Stimulated activated CD8-positive, alpha-beta memory T cell treated with anti-CD3 and anti-CD28 coated beads, Interleukin-4, amount 100 ng/mL, for 48 hours (primary cell): ENCODE data around the gene SETD6.
"Not testable (repeated sequence)": the region's sequence is repeated elsewhere in the genome, so short reads cannot be mapped to it uniquely, and the experiment has no call there.

Experiments
- DNase-seq: peaks from one replicate; pipeline ENCODE4 v3.0.0-alpha.2; 2020

Gene SETD6, protein sequence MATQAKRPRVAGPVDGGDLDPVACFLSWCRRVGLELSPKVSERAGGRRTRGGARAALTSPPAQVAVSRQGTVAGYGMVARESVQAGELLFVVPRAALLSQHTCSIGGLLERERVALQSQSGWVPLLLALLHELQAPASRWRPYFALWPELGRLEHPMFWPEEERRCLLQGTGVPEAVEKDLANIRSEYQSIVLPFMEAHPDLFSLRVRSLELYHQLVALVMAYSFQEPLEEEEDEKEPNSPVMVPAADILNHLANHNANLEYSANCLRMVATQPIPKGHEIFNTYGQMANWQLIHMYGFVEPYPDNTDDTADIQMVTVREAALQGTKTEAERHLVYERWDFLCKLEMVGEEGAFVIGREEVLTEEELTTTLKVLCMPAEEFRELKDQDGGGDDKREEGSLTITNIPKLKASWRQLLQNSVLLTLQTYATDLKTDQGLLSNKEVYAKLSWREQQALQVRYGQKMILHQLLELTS

DNA sequence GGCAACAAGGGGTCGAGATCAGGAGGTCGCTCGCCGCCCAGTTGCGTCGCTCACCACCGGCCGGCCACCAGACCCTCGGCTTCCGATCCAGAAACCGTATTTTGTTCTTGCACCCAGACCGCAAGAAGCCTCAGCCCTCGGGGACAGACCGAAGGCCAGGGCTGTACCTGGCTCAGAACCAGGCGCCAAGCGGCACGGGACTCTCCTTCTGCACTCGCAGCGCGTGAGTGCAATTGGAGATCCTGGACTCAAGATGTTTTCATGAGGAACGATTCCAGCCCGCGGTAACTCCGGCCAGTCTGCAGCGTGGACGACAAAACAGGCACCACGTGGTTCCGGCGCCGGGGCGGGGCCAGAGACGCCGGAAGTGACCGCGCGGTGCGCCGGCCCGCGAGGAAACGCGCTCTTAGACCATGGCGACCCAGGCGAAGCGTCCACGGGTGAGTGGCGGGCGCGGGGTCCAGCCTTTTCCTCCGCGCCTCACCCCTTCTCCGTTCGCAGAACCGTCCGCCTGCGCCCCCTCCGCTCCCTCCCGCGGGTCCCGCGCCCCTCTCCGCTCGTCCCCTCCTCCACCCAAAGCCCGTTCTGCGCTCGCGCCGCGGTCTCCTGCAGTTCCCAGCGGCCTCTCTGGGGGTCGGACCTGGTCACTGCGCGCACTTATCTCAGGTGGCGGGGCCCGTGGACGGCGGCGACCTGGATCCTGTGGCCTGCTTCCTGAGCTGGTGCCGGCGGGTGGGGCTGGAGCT is at the start of gene SETD6:
SETD6 (plus strand) TSS at position 393 of the 746 bp plus-strand sequence; CDS start at position 414, 21 bp downstream.
- peak; percentile 88 for DNase-seq

DNA sequence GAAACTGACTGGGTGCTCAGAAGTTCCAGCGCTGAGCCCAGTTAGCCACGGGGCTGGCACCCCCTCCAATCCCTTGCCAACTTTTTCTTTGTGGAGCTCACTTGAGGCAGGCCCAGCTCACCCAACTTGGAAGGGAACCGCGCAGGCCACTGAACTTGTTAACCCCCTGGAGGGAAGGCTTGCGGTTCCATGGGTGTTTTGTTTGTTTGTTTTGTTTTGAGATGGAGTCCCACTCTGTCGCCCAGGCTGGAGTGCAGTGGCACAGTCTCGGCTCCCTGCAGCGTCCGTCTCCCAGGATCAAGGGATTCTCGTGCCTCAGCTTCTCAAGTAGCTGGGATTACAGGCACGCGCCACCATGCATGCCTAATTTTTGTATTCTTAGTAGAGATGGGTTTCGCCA is 49.5 kb upstream of the SETD6 start:
- no peak for DNase-seq

DNA sequence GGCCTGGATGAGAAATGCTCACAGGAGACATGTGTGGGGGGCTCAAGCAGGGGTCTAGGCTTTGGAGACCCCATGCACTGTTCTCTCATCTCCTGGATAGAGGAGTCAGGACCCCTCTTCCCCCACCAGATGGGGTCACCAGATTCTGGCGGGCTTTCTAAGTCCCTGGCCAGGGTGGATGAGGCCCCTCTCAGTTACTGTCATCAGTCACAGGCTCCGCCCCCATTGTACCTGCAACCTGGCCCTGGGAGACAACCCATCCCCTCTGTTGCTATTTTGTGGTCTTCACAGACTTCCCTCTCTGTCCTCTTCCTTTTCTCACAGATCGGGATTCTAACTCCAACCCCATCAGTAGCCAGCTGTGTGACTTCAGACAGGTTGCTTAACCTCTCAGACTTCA is 48.9 kb upstream of the SETD6 start:
- no peak for DNase-seq

DNA sequence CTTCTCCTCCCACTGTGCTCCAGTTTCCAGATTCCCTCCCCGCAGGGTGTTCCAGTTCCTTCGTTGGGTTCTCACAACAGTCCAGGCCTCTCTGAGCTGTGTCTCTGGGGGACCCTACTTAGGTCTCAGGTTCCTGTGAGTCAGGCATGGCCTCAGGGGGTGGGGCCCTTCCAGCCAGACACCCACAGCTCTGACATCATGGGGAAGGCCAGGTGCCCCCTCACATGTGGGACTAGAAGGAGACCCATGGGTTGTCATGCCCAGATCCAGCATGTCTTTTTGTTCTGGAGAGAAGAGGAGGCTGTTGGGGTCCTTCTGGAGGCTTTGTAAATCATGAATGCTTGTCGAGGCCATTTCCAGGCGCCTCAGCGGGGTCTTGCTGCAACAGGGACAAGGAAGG is 47.4 kb upstream of the SETD6 start:
- DNase-seq = no peak

DNA sequence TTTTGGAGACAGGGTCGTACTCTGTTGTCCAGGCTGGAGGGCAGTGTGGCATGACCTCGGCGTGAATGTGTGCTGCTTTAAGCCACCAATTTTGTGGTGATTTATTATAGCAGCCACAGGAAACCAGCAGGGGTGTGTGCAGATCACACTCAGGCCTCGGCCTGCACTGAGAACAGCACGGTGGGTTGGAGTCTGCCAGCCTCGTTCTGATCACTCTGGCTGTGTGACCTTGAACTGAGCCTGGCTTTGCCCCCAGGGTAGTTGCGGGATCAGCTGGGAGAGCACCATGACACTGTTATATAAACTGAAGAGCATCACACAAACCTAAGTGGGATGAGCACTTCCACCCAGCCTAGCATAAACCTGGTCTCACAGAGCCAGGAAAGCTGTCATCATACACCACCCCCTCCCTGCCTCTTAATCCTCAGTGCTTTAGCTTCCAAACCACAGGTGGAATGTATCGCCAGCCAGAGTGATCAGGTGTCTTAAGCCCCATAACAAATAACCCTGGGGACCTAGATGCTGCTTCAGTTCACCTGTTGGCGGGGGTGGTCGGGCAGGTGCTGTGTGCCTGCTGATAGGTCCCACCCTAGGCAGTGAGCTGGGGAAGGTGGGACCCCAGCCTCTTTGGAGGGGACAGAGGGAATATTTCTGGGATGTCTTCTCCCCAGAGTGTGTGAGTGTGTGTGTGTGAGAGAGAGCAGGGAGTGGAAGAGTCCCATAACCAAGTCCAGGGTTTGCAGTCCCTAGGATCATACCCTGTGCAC is 43.9 kb upstream of the SETD6 start:
- no peak for DNase-seq

DNA sequence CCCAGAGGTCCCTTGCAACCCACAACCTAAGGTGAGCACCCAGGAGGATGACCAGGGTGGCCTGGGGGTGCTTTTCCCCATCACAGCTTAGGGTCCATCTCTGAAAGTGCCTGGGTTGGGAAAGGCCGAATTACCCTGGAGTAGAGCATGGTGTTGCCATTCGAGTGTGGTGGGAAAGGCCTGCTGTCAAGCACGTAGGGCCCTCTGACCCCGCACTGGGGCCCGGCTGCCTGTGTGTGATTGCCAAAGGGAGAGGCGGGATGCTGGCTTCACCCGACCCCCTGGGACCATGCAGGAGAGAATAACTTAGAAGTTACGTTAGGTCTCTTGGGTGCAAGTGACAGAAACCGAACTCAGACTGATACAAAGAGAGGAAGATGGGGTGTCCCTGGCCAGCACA is 43.1 kb upstream of the SETD6 start:
- no peak for DNase-seq

DNA sequence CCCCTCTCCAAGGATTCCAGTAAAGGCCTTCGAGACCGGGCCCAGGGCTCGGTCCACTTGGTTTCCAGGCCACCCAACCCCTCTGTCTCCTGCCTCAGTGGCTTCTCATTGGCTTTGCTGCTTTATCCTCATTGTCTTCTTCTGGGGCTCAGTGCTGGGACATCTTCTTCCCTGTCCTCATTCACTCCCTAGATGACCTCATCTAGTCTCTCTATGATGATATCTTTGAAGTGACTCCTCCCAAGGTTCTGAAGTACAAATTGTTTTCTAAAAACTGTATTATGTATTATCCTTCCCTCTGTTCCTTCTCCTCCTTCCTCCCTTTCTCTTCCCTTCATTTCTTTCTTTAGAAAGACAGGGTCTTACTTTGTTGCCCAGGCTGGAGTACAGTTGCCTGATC is 42.5 kb upstream of the SETD6 start:
- DNase-seq = no peak

DNA sequence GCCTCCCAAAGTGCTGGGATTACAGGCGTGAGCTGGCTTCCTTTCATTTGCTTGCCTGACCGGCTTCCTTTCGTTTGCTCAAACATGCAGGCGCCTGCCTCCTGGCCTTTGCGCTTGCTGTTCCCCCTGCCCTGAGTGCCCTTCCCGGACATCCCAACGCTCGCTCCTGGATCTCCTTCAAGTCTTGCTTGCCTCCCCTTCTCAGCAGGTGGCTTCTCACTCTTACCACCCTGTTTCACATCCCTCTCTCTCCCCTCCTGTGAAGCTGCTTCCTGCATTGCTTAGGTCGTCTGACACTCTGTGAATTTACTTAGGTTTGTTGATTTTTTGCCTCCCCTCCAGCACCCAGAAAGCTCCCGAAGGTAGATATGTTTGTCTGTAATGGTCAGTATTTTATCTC is 41.0 kb upstream of the SETD6 start:
- DNase-seq = no peak

DNA sequence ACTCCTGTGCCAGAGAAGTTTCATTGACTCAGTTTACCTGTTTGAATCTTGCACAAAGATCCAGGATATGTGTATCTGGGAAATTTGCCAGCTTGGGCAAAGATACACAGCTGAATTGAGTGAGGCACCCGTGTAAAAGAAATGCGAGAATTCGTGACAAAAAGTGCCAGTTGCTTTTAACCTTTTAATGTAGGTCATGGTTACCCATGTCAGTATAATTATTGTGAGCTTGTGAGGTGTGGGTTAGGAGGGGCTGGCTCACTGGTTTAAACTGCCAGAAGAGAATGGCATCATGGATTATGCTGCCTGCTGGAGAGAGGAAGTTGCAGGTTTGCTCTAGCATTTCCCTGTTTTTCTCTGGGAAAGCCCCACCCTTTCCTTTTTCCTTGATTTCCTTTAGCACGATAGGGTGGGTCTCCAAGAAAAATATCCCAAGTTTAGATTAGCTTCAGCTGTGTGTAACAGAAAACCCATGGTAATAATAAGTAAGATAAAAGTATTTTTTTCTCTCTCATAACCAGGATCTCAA is 40.2 kb upstream of the SETD6 start:
- no peak for DNase-seq

DNA sequence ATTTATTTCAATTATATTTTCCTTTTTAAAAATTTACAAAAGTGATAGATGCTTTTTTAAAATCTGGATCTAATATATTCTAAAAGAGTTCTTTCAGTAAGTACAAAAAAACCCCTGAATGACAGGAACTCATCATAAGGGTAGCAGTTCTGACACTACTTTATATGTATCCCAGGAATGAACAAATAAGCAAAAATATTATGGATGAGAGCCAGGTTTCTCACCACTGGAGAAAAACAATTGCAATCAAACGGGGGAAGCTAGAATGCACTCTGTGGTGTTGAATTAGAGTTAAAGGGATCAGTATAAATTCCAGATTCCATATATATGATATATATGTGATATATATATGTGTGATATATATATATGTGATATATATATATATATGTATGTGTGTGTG is 38.5 kb upstream of the SETD6 start:
- no peak for DNase-seq

DNA sequence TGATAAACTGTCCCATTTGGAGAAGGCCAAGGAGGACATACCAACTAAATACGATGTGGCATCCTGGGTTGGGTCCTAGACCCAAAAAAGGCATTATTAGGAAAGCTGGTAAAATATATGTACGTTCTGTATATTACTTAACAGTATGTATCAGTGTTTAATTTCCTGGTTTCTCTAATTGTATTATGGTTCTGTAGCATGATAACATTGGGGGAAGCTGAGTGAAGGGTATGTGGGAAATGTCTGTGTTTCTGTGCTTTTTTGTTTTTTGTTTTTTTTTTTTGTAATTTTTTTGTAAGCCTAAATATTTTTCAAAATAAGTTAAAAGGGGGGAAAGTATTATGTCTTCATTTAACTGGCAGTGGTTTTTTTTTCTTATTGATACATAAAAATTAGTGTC is 36.9 kb upstream of the SETD6 start:
- no peak for DNase-seq

DNA sequence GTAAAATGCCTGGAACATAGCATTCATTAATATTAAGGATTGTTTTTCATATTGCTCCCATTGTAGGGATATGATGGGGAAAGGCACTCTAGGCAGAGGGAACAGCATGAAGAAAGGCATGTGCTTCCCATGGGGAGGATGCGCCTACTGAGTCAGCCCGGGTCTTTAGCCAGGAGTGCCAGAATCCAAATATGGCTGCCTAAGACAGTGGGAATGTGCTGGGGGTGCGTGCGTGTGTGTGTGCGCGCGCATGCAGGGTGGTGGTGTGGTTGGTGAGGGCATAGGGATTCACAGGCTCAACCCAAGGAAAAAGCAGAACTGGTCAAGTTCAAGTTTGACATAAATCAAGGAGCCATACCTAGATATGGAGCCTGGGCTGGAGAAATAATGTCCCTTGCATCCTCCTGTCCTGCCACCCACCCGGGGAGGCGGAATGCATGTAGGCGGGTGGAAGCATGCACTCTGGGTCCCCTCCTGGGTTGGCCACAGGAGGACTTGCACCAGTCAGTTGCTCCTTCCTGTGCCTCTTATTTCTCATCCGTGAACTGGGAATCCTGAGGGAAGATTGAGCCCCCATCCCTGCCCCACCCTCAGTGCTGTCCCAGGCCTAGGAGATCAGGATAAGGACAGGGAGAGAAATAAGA is 34.0 kb upstream of the SETD6 start:
- no peak for DNase-seq

DNA sequence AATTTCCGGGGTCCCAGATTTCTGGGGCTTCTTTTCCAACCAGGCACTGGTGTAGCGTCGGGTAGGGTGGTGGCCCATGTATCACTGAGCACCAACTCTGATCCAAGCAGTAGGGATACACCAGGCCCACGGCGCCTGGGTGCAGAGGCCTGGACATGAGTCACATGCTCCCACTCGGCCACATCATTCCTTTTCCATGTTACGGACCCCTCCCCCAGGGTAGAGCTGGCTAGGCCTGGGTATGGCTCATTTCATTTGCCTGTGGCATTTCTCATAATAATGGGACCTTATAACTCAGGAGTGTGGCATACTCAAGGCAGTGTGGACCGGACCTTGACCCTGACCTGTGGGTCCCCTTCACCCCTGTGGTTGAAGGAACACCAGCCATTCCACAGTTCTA is 33.4 kb upstream of the SETD6 start:
- no peak for DNase-seq

DNA sequence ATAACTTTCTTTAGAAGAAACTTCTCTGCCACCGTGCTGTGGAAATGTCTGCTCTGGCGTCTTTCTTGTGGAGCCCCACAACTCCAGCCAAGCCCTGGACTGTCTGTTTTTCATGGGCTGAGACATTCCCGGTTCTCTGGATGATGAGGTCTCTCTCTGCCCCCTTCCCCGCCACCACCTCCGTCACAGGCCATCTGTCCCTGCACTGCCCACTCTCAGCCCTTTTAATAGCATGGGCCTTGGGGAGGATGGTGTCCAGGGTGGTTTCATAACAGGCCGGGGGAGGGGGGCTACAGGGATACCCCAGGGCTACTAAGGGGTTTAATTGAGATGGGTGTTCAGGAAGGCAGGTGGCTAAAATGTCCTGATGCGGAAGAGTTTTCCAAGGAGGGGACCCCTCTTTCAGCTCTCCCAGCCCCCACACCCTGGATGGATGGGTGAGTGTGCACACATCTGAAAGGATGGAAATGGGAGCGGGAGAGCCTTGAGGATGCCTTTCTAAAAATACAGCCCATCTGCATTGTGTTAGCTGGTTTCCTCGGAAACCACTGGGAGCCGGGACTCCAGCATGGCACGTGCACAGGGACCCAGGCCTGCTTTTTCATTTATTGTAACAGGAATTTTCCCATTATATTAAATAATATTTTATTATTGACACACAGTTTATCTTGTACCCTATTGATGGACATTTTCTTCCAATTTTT is 30.0 kb upstream of the SETD6 start:
- DNase-seq = no peak

DNA sequence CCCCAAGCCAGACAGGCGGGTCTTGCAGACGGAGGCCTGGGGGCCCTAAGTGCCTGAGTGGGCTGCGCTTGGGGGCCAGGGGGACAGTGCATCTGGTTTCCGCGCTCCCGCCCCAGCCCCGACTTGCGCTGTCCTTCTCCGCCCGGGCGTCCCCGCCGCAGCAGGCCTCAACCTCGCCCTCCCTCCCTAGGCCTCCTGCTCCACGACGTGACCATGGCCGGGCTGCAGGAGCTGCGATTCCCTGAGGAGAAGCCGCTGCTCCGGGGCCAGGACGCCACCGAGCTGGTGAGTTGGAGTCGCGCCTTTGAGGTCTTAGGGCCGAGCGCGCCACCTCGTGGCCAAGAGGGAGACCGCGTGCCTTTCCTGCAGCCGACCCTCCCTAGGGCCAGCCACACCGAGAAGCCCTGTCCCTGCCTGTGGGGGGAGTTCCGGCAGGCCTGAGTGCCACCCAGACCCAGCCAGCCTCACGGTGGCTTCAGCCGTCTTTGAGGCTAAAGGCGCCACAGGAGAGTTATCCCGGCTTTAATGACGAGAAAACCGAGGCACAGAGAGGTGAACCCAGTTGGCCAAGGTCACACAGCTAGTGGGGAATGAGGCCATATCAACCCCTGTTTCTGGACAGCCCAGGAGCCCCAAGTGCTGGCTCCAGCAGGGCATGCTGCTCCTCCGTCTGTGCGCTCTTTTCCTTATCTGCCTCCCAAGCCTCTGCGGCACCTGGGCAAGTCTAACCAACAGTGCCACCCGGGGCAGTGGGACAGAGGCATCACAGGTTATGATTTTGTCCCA is 27.6 kb upstream of the SETD6 start:
- DNase-seq = peak; percentile 83

DNA sequence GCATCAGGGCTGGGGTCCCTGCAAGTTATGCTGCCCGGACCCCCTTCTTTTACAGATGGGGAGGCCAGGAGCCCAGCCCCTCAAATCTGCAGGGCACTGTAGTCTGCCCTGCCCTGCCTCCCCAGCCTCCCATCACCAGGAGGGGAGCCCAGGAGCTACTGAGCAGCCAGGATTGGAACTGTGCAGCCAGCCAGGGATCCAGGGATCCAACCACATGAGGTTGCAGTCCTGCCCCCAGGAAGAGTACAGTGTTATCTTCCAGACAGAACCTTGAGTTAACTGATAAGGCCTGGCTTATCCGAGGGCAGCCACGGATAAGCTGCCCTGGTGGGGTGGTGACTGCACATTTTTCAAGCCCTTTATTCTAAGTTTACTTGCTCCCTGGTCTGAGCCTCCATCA is 26.8 kb upstream of the SETD6 start:
- no peak for DNase-seq

DNA sequence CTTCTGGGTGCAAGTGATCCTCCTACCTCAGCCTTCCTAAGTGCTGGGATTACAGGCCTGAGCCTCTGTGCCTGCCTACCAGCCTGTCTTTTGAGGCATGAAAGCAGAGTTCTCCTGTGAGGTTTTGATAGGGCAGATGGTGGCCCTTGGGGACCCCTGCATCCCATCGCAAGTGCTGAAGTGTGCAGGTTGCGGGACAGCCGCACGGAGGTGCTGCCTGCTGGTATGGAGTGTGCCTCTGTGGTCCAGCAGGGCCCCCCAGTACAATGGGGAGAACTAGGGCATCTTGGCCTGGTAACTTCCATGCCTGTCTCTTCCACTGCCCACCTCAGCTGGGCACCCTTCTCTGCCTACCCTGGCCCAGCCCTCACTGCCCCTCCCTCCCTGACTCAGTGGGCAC is 25.3 kb upstream of the SETD6 start:
- DNase-seq = no peak

DNA sequence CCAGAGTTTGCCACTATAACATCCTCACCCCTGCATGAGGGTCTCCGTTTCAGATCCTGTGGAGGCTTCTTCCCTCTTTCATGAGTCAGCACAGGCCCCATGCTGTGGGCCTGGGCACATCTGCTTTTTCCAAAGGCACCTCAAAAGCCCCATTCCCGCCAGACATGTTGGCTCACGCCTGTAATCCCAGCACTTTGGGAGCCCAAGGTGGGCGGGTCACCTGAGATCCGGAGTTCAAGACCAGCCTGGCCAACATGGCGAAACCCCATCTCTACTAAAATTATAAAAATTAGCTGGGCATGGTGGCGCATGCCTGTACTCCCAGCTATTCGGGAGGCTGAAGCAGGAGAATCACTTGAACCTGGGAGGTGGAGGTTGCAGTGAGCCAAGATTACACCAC is 24.8 kb upstream of the SETD6 start:
- not testable (repeated sequence) for DNase-seq

DNA sequence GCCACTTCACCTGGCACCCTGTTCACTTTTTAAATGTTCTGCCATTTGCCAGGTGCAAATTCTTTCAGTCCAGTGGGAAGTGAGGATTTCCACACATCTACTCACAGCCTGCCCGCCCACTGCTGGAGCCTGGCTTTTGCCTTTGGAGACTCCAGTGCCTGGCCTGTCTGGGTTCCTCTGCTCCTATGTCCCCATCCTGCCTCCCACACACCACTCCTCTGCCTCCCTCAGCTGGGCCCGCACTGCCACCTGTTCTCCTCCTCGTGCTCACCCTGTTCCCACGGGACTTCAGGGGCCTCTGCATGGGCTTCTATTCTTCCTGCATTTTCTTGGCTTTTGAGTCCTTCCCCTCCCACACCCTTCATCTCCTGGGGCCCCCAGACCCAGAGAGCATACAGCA is 23.3 kb upstream of the SETD6 start:
- DNase-seq = no peak

DNA sequence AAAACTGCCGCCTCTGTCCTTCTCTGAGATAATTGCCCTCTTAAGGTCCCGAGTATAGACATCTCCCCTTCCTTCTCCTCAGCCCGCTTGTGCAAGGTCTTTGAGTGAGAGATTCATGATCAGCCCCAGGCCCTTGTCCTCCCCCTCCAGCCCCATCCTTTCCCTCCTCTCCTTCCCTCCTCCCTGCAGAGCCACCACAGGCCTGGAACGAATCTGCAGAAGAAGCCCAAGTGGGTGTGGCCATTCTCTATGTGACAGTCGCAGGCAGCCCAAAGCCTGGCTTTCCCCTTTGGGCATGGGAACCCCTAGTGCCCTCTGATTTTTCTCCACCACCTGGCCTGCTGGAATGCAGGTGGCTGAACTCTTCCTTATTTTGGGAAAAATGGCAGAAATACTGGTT is 22.6 kb upstream of the SETD6 start:
- no peak for DNase-seq

DNA sequence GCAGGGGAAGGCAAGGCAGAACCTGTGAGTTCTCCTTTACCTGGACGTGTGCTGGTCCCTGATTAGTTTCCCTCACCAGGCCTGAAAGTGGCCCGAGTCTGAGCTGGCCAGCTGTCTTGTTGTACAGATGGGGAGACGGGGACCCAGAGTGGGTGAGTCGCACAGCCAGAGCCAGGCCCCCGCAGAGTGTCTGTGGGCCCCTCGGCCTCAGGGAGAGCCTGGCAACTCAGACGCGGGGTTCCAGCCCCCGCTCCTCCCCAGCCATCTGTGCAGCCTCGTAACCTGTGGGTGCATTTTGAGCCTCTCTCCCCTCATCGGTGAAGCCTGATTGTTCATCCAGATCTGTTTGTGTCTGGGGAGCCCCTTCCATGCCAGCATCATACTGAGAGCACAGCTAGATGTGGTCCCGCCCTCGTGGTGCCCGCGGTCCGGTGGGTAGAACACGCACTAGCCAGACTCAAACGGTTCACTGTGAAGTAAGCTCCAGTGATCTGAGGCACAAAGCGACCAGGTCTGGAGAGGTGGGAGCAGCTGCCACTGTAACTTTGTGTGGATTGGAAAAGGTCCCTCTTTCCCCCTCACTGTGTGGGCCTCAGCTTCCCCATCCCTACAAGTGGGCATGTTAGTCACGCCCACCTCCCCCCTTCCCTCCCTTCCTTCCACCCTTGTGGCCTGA is 21.4 kb upstream of the SETD6 start:
- DNase-seq = no peak
